Stimulated activated memory B cell treated with anti-CD40 and anti-IgM and Interleukin-4, amounts not matched to agents 10 μg/mL and 1 μg/mL and 100 μg/mL, for 72 hours (primary cell): ENCODE measurements around the gene STT3A.

Experiments
- ATAC-seq: fragments of 150-1000 bp; cut with Tn5 transposase; 2 replicates; pipeline ENCODE4 v1.10.0; 2021
- H3K27ac Mint-ChIP-seq: one replicate; pipeline ENCODE4 v1.8.0; 2022; ENCODE audit warnings: mild to moderate bottlenecking, mixed read lengths
- H3K27me3 Mint-ChIP-seq: one replicate; pipeline ENCODE4 v1.8.0; 2022; ENCODE audit warnings: mixed read lengths
- H3K36me3 Mint-ChIP-seq: one replicate; pipeline ENCODE4 v1.8.0; 2022; ENCODE audit warnings: mixed read lengths
- H3K4me1 Mint-ChIP-seq: one replicate; pipeline ENCODE4 v1.8.0; 2022; ENCODE audit warnings: mixed read lengths
- H3K4me3 Mint-ChIP-seq: one replicate; pipeline ENCODE4 v1.8.0; 2022; ENCODE audit warnings: mild to moderate bottlenecking, moderate library complexity, mixed read lengths
- H3K9me3 Mint-ChIP-seq: one replicate; pipeline ENCODE4 v1.8.0; 2022; ENCODE audit warnings: mixed read lengths

STT3A gene

DNA sequence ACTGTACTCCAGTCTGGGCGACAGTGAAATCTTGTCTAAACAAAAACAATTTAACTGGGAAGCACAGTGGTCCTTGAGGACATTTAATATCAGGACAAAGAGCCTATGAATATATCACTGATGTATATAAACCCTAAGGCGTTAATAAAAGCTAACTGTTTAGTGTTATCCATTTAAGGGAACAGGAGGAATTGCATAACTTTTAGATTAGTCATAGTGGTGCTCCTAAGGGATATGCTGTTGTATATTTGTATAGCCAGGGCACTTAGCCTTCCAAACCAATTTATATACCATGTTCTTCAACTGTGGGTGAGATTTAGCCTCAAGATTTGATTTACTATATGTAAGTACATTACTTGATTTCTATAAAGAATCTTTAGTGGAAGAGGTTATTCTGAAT is 29.3 kb downstream of the STT3A start:
- Mint-ChIP-seq H3K9me3 (no peaks in the 10 kb centered on the region), H3K4me3 (no peak overlapping the region), H3K27ac (no peak overlapping the region), H3K27me3 (no peaks in the 10 kb centered on the region), H3K36me3 (peaks cover 20% of the 10 kb centered on the region), H3K4me1 (peaks cover 24% of the 10 kb centered on the region)
- no peak for ATAC-seq

DNA sequence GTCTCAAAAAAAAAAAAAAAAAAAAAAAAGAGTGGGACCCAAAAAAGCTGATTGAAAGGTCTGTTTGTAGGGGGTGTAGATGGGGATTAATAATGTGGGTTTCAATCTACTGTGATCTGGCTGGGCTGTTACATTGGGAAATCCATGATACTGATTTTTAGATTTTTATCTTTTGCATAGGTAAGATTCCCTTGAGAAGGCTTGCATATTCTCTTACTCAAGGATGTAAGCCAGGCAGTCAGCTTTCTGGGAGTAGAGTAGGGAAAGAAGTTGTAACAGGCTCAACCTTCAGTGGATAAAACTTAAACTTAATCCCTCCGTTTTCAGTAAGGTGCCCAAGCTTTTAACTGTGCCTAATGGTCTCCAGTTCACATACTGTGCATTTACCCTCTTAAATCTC is 30.4 kb downstream of the STT3A start:
- Mint-ChIP-seq H3K9me3 (no peaks in the 10 kb centered on the region), H3K4me1 (peaks cover 30% of the 10 kb centered on the region), H3K27me3 (no peaks in the 10 kb centered on the region), H3K27ac (no peak overlapping the region), H3K4me3 (no peak overlapping the region), H3K36me3 (peaks cover 25% of the 10 kb centered on the region)
- ATAC-seq: no peak

GRCh38 chr11:125624756-125625213 is 32.1 kb downstream of the STT3A start, which contains the start of gene CHEK1:
Gene CHEK1, plus strand, starts transcription at chr11:125625163. Its CDS starts 1,606 bp downstream, at chr11:125626769.
- Mint-ChIP-seq H3K27me3 (no peaks in the 10 kb centered on the region), H3K27ac (peak within 1 kb of the TSS; percentile 95), H3K9me3 (no peaks in the 10 kb centered on the region), H3K36me3 (peaks cover 19% of the 10 kb centered on the region), H3K4me3 (peak within 1 kb of the TSS; percentile 95), H3K4me1 (peaks cover 30% of the 10 kb centered on the region)
- ATAC-seq: no peak

GRCh38 chr11:125625225-125625629 is 32.6 kb downstream of the STT3A start:
- peak overlapping the region; percentile 95 for H3K27ac Mint-ChIP-seq
- ATAC-seq: no peak
- H3K27me3 Mint-ChIP-seq: no peaks in the 10 kb centered on the region
- no peaks in the 10 kb centered on the region for H3K9me3 Mint-ChIP-seq
- H3K4me1 Mint-ChIP-seq: peaks cover 30% of the 10 kb centered on the region
- H3K36me3 Mint-ChIP-seq: peaks cover 14% of the 10 kb centered on the region
- H3K4me3 Mint-ChIP-seq: peak overlapping the region; percentile 95

DNA sequence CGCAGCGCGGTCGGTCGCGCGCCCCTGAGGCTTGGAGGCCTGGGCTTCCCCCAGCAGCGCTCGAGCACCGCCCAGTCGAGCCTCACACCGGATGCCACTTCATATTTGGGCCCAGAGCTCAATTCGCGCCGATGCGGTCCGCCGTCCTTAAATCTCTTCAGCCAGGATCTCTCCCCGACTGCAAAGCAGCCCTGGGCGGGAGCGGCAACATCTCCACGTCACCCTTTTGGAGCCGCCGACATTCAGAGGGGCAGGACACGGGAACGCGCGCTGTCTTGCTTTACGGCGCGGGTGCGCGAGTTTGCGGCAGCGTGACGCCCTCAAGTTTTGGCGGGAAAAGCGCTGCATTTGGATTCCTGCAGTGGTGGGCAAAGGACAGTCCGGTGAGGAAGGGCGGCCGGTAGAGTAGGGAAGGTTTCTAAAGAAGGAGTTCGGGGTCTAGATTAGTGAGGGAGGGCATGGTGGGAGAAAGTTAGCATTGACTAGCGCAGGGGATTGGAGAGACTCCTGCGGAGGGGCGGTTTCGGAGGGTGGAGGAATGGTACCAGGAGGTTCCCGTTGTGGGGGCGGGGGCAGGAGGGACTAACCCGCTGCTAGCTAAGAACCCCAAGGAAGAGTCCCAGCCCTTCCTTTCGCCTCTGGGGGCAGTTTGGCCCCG is 33.1 kb downstream of the STT3A start:
- Mint-ChIP-seq H3K36me3 (peaks cover 12% of the 10 kb centered on the region), H3K27me3 (no peaks in the 10 kb centered on the region), H3K27ac (peak overlapping the region; percentile 95), H3K9me3 (no peaks in the 10 kb centered on the region), H3K4me1 (peaks cover 30% of the 10 kb centered on the region), H3K4me3 (peak overlapping the region; percentile 95)
- peak; percentile 97 for ATAC-seq

GRCh38 chr11:125626288-125626950 is 33.8 kb downstream of the STT3A start:
- Mint-ChIP-seq H3K9me3 (no peaks in the 10 kb centered on the region), H3K4me1 (peaks cover 30% of the 10 kb centered on the region), H3K4me3 (peak overlapping the region; percentile 95), H3K27ac (peak overlapping the region; percentile 95), H3K36me3 (peaks cover 8% of the 10 kb centered on the region), H3K27me3 (no peaks in the 10 kb centered on the region)
- peak; percentile 49 for ATAC-seq

- peak overlapping the region; percentile 95 for H3K4me3 Mint-ChIP-seq
- no peaks in the 10 kb centered on the region for H3K27me3 Mint-ChIP-seq
- H3K9me3 Mint-ChIP-seq: no peaks in the 10 kb centered on the region
- H3K4me1 Mint-ChIP-seq: peaks cover 30% of the 10 kb centered on the region
- no peak overlapping the region for H3K27ac Mint-ChIP-seq
- H3K36me3 Mint-ChIP-seq: peaks cover 6% of the 10 kb centered on the region
- no peak for ATAC-seq
Measured at GRCh38 chr11:125627236-125627910, 34.7 kb downstream of the STT3A start.

DNA sequence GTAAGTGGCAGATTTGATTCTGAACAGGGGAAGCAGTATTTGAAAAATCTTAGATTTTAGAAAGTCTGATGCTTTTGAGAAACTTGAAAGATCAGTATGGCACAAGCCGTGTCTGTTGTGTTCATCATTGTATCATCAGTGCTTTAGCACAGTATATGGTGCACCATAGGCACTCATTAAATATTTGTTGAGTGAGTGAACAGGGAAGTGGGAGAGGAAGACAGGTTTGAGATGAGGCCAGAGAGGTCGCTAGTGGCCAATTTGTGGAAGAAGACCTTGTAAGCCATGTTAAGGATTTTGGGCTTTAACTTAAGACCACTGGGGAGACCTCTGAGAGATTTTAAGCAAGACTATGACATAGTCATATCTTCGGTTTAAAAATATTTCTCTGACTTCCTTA is 45.2 kb downstream of the STT3A start:
- Mint-ChIP-seq H3K36me3 (peaks cover 42% of the 10 kb centered on the region), H3K4me1 (no peaks in the 10 kb centered on the region), H3K27ac (no peak overlapping the region), H3K9me3 (no peaks in the 10 kb centered on the region), H3K4me3 (no peak overlapping the region), H3K27me3 (no peaks in the 10 kb centered on the region)
- ATAC-seq: no peak

- H3K4me3 Mint-ChIP-seq: no peak overlapping the region
- no peak overlapping the region for H3K27ac Mint-ChIP-seq
- H3K9me3 Mint-ChIP-seq: no peaks in the 10 kb centered on the region
- ATAC-seq: no peak
- H3K4me1 Mint-ChIP-seq: no peaks in the 10 kb centered on the region
- H3K36me3 Mint-ChIP-seq: peaks cover 42% of the 10 kb centered on the region
- no peaks in the 10 kb centered on the region for H3K27me3 Mint-ChIP-seq
Measured at GRCh38 chr11:125638315-125638714, 45.7 kb downstream of the STT3A start.

DNA sequence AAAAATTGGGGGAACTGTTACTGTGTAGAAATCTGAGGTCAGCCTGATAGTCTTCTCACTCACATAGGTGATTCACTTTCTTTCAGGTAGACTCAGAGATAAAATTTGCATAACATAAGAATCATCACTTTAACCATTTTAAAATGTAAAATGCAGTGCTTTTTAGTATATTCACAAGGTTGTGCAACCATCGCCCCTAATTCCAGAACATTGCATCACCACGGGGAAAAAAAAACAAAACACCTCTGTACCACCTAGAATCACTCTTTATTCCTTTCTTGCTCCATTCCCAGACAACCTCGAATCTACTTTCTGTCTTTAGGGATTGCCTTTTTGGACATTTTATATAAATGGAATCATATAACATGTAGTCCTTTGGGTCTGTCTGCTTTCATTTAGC is 53.2 kb downstream of the STT3A start:
- no peaks in the 10 kb centered on the region for H3K9me3 Mint-ChIP-seq
- H3K36me3 Mint-ChIP-seq: peaks cover 47% of the 10 kb centered on the region
- no peaks in the 10 kb centered on the region for H3K4me1 Mint-ChIP-seq
- ATAC-seq: no peak
- no peaks in the 10 kb centered on the region for H3K27me3 Mint-ChIP-seq
- no peak overlapping the region for H3K4me3 Mint-ChIP-seq
- no peak overlapping the region for H3K27ac Mint-ChIP-seq

DNA sequence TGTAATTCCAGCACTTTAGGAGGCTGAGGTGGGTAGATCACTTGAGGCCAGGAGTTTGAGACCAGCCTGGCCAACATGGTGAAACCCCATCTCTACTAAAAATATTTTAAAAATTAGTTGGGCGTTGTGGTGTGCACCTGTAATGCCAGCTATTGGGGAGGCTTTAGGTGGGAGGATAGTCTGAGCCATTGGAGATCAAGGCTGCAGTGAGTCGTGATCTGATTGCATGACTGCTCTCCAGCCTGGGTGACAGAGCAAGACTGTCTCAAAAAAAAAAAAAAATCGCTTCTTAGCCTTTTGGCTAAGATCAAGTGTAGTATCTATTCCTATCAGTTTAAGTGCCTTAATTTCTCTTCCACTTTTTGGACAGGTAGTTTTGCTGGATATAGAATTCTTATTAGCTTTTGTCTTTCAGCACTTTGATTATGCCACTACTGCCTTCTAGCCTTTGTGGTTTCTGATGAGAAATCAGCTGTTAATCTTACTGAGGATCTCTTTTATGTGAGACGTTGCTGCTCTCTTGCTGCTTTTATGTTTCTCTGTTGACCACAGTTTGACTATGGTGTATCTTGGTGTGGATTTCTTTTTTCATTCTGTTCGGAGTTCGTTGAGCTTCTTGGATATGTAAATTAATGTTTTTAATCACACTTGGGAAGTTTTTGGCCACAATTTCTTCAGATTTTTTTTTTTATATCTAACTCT is 57.0 kb downstream of the STT3A start:
- H3K36me3 Mint-ChIP-seq: peaks cover 37% of the 10 kb centered on the region
- no peaks in the 10 kb centered on the region for H3K9me3 Mint-ChIP-seq
- H3K4me1 Mint-ChIP-seq: no peaks in the 10 kb centered on the region
- no peak overlapping the region for H3K4me3 Mint-ChIP-seq
- ATAC-seq: no peak
- no peak overlapping the region for H3K27ac Mint-ChIP-seq
- no peaks in the 10 kb centered on the region for H3K27me3 Mint-ChIP-seq

DNA sequence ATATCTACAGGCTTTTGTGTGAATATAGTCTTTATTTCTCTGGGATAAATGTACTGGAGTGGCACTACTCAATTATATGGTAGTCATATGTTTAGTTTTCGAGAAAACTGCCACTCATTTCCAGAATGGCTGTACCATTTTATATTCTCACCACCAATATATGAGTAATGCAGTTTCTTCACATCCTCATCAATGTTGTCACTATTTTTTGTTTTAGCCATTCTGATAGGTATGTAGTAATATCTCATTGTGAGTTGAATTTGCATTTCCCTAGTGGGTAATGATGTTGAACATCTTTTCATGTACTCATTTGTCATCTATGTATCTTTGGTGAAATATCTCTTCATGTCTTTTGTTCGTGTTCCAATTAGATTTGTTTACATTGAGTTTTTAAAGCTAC is 70.0 kb downstream of the STT3A start:
- H3K36me3 Mint-ChIP-seq: peaks cover 29% of the 10 kb centered on the region
- H3K27ac Mint-ChIP-seq: no peak overlapping the region
- peaks cover 10% of the 10 kb centered on the region for H3K9me3 Mint-ChIP-seq

GRCh38 chr11:125663910-125664309 is 71.3 kb downstream of the STT3A start:
- Mint-ChIP-seq H3K36me3 (peaks cover 34% of the 10 kb centered on the region), H3K27me3 (no peaks in the 10 kb centered on the region), H3K4me1 (no peaks in the 10 kb centered on the region), H3K4me3 (no peak overlapping the region), H3K9me3 (peaks cover 12% of the 10 kb centered on the region), H3K27ac (no peak overlapping the region)
- ATAC-seq: no peak

More for the DNA sequence above, 70.0 kb downstream of the STT3A start:
- Mint-ChIP-seq H3K27me3 (no peaks in the 10 kb centered on the region), H3K4me3 (no peak overlapping the region), H3K4me1 (no peaks in the 10 kb centered on the region)
- ATAC-seq: no peak

DNA sequence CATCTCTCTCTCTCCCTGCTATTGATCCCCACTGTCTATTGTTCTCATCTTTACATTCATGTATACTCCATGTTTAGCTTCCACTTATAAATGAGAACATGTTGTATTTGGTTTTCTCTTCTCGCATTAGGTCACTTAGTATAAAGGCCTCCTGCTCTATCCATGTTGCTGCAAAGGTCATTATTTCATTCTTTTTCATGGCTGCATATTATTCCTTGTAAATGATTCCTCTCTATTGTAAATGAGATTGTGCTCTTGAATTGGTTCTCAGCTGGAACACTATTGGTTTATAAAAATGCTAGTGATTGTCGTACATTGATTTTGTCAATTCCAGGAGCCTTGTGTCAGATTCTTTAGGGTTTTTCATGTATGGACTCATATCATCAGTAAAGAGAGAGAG is 74.5 kb downstream of the STT3A start:
- Mint-ChIP-seq H3K4me3 (no peak overlapping the region), H3K36me3 (peaks cover 44% of the 10 kb centered on the region), H3K27ac (no peak overlapping the region), H3K9me3 (peaks cover 12% of the 10 kb centered on the region), H3K4me1 (no peaks in the 10 kb centered on the region), H3K27me3 (no peaks in the 10 kb centered on the region)
- ATAC-seq: no peak

DNA sequence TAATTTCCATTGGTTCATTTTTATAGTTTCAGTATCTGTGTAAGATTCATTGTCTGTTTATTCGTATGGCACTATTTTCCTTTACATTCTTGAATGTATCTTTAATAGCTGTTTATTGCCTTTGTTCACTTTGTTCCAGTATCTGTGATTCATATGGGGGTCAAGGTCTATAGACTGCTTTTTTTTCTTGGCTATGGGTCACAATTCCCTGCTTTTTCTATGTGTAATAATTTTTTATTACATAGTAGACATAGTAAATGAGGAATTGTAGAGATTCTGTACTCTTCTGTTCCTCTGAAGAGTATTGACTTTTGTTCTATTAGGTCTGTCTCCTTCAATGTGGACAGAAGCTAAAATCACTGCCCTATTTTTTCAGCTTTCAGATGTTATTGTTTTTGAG is 77.5 kb downstream of the STT3A start:
- Mint-ChIP-seq H3K36me3 (peaks cover 36% of the 10 kb centered on the region), H3K4me3 (no peak overlapping the region), H3K27me3 (no peaks in the 10 kb centered on the region), H3K27ac (no peak overlapping the region), H3K9me3 (peaks cover 10% of the 10 kb centered on the region), H3K4me1 (no peaks in the 10 kb centered on the region)
- no peak for ATAC-seq
